ENCODE measurements around the gene PIK3C2B.

GRCh38 chr1:204450461-204451257 is 43.9 kb downstream of the PIK3C2B start:
- TF ChIP-seq EZH2phosphoT487 (IDR thresholded peaks at IDR 0.05; ENCODE audit: low read length) (no peak), CTCF (IDR thresholded peaks at IDR 0.05; ENCODE audit: low read length) (no peak), EZH2 (optimal IDR thresholded peaks at IDR 0.05; ENCODE audit: low read depth, low read length) (no peak)
